RWPE2 (cell line): Measurements from ENCODE around the gene SCFD2.

Source experiments
- ATAC-seq: fragments of 200-7000 bp; cut with Tn5 transposase; 3 replicates; pipeline ENCODE4 v1.9.1; 2021; ENCODE audit warnings: low read depth
- DNase-seq: peaks from one replicate; pipeline ENCODE4 v3.0.0-alpha.2; 2020; ENCODE audit warnings: low spot score
- H3K27ac ChIP-seq: fragments of 450-650 bp; 2 replicates; pipeline ENCODE4 v1.5.1; 2017; ENCODE audit warnings: mild to moderate bottlenecking; ENCODE audit not compliant: poor library complexity, severe bottlenecking
- H3K27me3 ChIP-seq: fragments of 250-450 bp; sonication (Bioruptor Pico); 2 replicates; pipeline ENCODE4 v1.5.1; 2021; ENCODE audit warnings: mild to moderate bottlenecking, moderate library complexity; ENCODE audit not compliant: insufficient read depth, poor library complexity, severe bottlenecking
- H3K36me3 ChIP-seq: fragments of 250-450 bp; sonication (Bioruptor Pico); 2 replicates; pipeline ENCODE4 v1.5.1; 2020; ENCODE audit warnings: low read depth, mild to moderate bottlenecking, moderate library complexity
- H3K4me1 ChIP-seq: fragments of 250-450 bp; sonication (Bioruptor Pico); 2 replicates; pipeline ENCODE4 v1.5.1; 2021; ENCODE audit warnings: mild to moderate bottlenecking, moderate library complexity; ENCODE audit not compliant: insufficient read depth, poor library complexity, severe bottlenecking
- H3K4me3 ChIP-seq: fragments of 250-450 bp; sonication (Bioruptor Pico); 2 replicates; pipeline ENCODE4 v1.5.1; 2021; ENCODE audit warnings: mild to moderate bottlenecking, moderate library complexity; ENCODE audit not compliant: severe bottlenecking
- H3K9me3 ChIP-seq: fragments of 250-450 bp; sonication (Bioruptor Pico); 2 replicates; pipeline ENCODE4 v1.5.1; 2021; ENCODE audit warnings: mild to moderate bottlenecking, moderate library complexity; ENCODE audit not compliant: severe bottlenecking
- CTCF ChIP-seq: fragments of 450-650 bp; IDR thresholded peaks from one replicate; pipeline ENCODE4 v1.5.1; 2017; ENCODE audit warnings: mild to moderate bottlenecking, moderate library complexity; ENCODE audit not compliant: poor library complexity, severe bottlenecking

SCFD2 gene

GRCh38 chr4:52915191-52915590 lies 450.7 kb downstream of the SCFD2 start:
- DNase-seq, result no peak
- no peaks in the 10 kb centered on the region for H3K36me3 ChIP-seq
- ATAC-seq, result no peak
- no peak overlapping the region for H3K27ac ChIP-seq
- no peak overlapping the region for H3K4me3 ChIP-seq
- H3K4me1 ChIP-seq, result no peaks in the 10 kb centered on the region
- no peak for TF ChIP-seq CTCF
- no peaks in the 10 kb centered on the region for H3K27me3 ChIP-seq
- H3K9me3 ChIP-seq, result no peaks in the 10 kb centered on the region

- no peak for ATAC-seq
- Histone ChIP-seq H3K4me1 (no peaks in the 10 kb centered on the region), H3K27ac (no peak overlapping the region), H3K4me3 (no peak overlapping the region), H3K36me3 (no peaks in the 10 kb centered on the region), H3K9me3 (no peaks in the 10 kb centered on the region), H3K27me3 (no peaks in the 10 kb centered on the region)
- DNase-seq, result no peak
- no peak for TF ChIP-seq CTCF
These were observed 451.7 kb downstream of the SCFD2 start for GRCh38 chr4:52914051-52914605.

- no peak for TF ChIP-seq CTCF
- Histone ChIP-seq H3K4me3 (no peak overlapping the region), H3K9me3 (no peaks in the 10 kb centered on the region), H3K4me1 (no peaks in the 10 kb centered on the region), H3K27me3 (no peaks in the 10 kb centered on the region), H3K27ac (no peak overlapping the region), H3K36me3 (no peaks in the 10 kb centered on the region)
- no peak for DNase-seq
- ATAC-seq, result no peak
These were observed 453.3 kb downstream of the SCFD2 start for GRCh38 chr4:52912608-52913007.

- peak; percentile 33; the same call in 1 of the 3 replicates for ATAC-seq
- peak; percentile 83 for TF ChIP-seq CTCF
These were observed 454.1 kb downstream of the SCFD2 start for GRCh38 chr4:52911684-52912294.

GRCh38 chr4:52910115-52910514 lies 455.7 kb downstream of the SCFD2 start:
- no peak overlapping the region for H3K4me3 ChIP-seq
- no peaks in the 10 kb centered on the region for H3K4me1 ChIP-seq
- H3K36me3 ChIP-seq, result no peaks in the 10 kb centered on the region
- H3K27ac ChIP-seq, result no peak overlapping the region
- ATAC-seq (no peak), DNase-seq (no peak)
- no peaks in the 10 kb centered on the region for H3K27me3 ChIP-seq
- TF ChIP-seq CTCF, result no peak
- no peaks in the 10 kb centered on the region for H3K9me3 ChIP-seq

More at GRCh38 chr4:52911684-52912294, 454.1 kb downstream of the SCFD2 start:
- Histone ChIP-seq H3K4me1 (no peaks in the 10 kb centered on the region), H3K36me3 (no peaks in the 10 kb centered on the region), H3K27ac (no peak overlapping the region), H3K9me3 (no peaks in the 10 kb centered on the region), H3K27me3 (no peaks in the 10 kb centered on the region), H3K4me3 (no peak overlapping the region)
- no peak for DNase-seq
